HCT116 (cell line): ENCODE measurements around the gene PDE4D. TPM values are rescaled to one million over a fixed set of nuclear protein-coding genes. Genes with fewer than 3 reads are reported as not detected.

Experiments used
- ATAC-seq: fragments of 200-7000 bp; cut with Tn5 transposase; 2 replicates; pipeline ENCODE4 v1.9.1; 2020; ENCODE audit warnings: mild to moderate bottlenecking, moderate library complexity
- BruUV-seq: library from RNA; stranded (reverse); fragments of 400-500 nt; replicated peaks from 2 replicates; lab custom pipeline; 2021; lab: Mats Ljungman, UMichigan
- CTCF ChIA-PET: fragments of 300-600 bp; sonication (Branson Sonifier 250); formaldehyde crosslinking; loops from one replicate; lab custom pipeline; 2021; ENCODE audit warnings: antibody characterized with exemption; lab: Charles Lee
- POLR2A ChIA-PET: fragments of 300-600, 350-600 bp; sonication (Branson Sonifier 250); formaldehyde crosslinking; loops from one replicate; lab custom pipeline; 2021; ENCODE audit warnings: antibody characterized with exemption; lab: Charles Lee
- RAD21 ChIA-PET, 2 experiments: fragments of 300-600 bp; sonication (Branson Sonifier 250); formaldehyde crosslinking; loops; one replicate each; lab custom pipeline; 2023; ENCODE audit warnings: low total read pairs in 2 of 2; ENCODE audit not compliant: uncharacterized antibody in 2 of 2, unreplicated experiment in 2 of 2, low non-redundant PET in 1 of 2; lab: Charles Lee
- DNase-seq: peaks from one replicate; pipeline ENCODE4 v3.0.0-alpha.2; 2010; ENCODE audit warnings: low read depth, low spot score
- H2AFZ ChIP-seq: fragments of 200-600 bp; shearing (Covaris generic), sonication (generic); 2 replicates; pipeline ENCODE4 v1.6.1; 2017; ENCODE audit warnings: low read depth, mixed run types, mixed read lengths, antibody characterized with exemption, low read length; ENCODE audit not compliant: poor library complexity, severe bottlenecking
- H3K27ac ChIP-seq: 2 replicates; pipeline ENCODE4 v1.5.1; 2012; ENCODE audit warnings: low read depth, low read length
- H3K27me3 ChIP-seq: fragments of 200-600 bp; sonication (generic); 2 replicates; pipeline ENCODE4 v1.6.1; 2016; ENCODE audit warnings: mixed run types, low read length, mixed read lengths; ENCODE audit not compliant: insufficient read depth
- H3K36me3 ChIP-seq, 2 experiments: fragments of 200-500 bp in 1 of 2; fragments of 200-600 bp in 1 of 2; sonication (Bioruptor generic) in 1 of 2; sonication (generic) in 1 of 2; 2 replicates each; pipeline versions ENCODE4 v1.5.1 to v1.6.1; 2014 to 2016; ENCODE audit warnings: low read length in 2 of 2, inconsistent platforms in 1 of 2, mixed read lengths in 1 of 2, mixed run types in 1 of 2; ENCODE audit not compliant: insufficient read depth in 2 of 2, control insufficient read depth in 1 of 2
- H3K4me1 ChIP-seq, 2 experiments: fragments of 200-600 bp in 1 of 2; sonication (generic) in 1 of 2; 2 replicates each; pipeline versions ENCODE4 v1.5.1 to v1.6.1; 2012 to 2017; ENCODE audit warnings: low read length in 2 of 2, inconsistent platforms in 1 of 2, mild to moderate bottlenecking in 1 of 2, mixed read lengths in 1 of 2, mixed run types in 1 of 2, moderate library complexity in 1 of 2; ENCODE audit not compliant: insufficient read depth in 2 of 2, control insufficient read depth in 1 of 2
- H3K4me2 ChIP-seq: fragments of 200-600 bp; sonication (generic); 2 replicates; pipeline ENCODE4 v1.6.1; 2017; ENCODE audit warnings: mixed run types, low read length, mixed read lengths
- H3K4me3 ChIP-seq, 2 experiments: fragments of 200-600 bp in 1 of 2; sonication (generic) in 1 of 2; replicated peaks in 1 of 2; 2 replicates each; pipeline ENCODE4 v1.5.1; 2011 to 2016; ENCODE audit warnings: low read length in 2 of 2, control low read depth in 1 of 2, low read depth in 1 of 2, mild to moderate bottlenecking in 1 of 2, mixed read lengths in 1 of 2, mixed run types in 1 of 2
- H3K79me2 ChIP-seq: fragments of 200-600 bp; sonication (generic); 2 replicates; pipeline ENCODE4 v1.6.1; 2017; ENCODE audit warnings: mild to moderate bottlenecking, mixed run types, low read length, moderate library complexity, mixed read lengths; ENCODE audit not compliant: insufficient read depth
- H3K9ac ChIP-seq: fragments of 200-600 bp; sonication (generic); 2 replicates; pipeline ENCODE4 v1.6.1; 2016; ENCODE audit warnings: low read length, mixed read lengths
- H3K9me2 ChIP-seq: fragments of 200-600 bp; sonication (generic), shearing (Covaris generic); 2 replicates; pipeline ENCODE4 v1.6.1; 2017; ENCODE audit warnings: mixed run types, mild to moderate bottlenecking, moderate library complexity; ENCODE audit not compliant: insufficient read depth
- H3K9me3 ChIP-seq, 2 experiments: fragments of 200-500 bp in 1 of 2; fragments of 200-600 bp in 1 of 2; sonication (Bioruptor generic) in 1 of 2; sonication (generic) in 1 of 2; 2 replicates each; pipeline ENCODE4 v1.6.1; 2014 to 2017; ENCODE audit warnings: low read length in 2 of 2, mixed read lengths in 2 of 2, inconsistent platforms in 1 of 2, low read depth in 1 of 2, mild to moderate bottlenecking in 1 of 2, mixed run types in 1 of 2, moderate library complexity in 1 of 2; ENCODE audit not compliant: control insufficient read depth in 1 of 2, insufficient read depth in 1 of 2
- H4K20me1 ChIP-seq: fragments of 200-600 bp; sonication (generic), shearing (Covaris generic); 2 replicates; pipeline ENCODE4 v1.6.1; 2017; ENCODE audit warnings: mixed run types, mild to moderate bottlenecking, moderate library complexity; ENCODE audit not compliant: insufficient read depth
- CBX3 ChIP-seq: IDR thresholded peaks from 2 replicates; pipeline ENCODE4 v1.6.1; 2012; ENCODE audit warnings: low read depth
- EGR1 ChIP-seq: IDR thresholded peaks from 2 replicates; pipeline ENCODE4 v1.6.1; 2012; ENCODE audit warnings: low read depth
- EZH2phosphoT487 ChIP-seq: fragments of 200-600 bp; IDR thresholded peaks from 2 replicates; pipeline ENCODE4 v1.6.1; 2018; ENCODE audit warnings: antibody characterized with exemption, borderline replicate concordance
- FOSL1 ChIP-seq: IDR thresholded peaks from 2 replicates; pipeline ENCODE4 v1.6.1; 2012; ENCODE audit warnings: low read depth
- JUND ChIP-seq: IDR thresholded peaks from 2 replicates; pipeline ENCODE4 v1.6.1; 2012
- POLR2A ChIP-seq: IDR thresholded peaks from 2 replicates; pipeline ENCODE4 v1.7.0; 2011; ENCODE audit warnings: borderline replicate concordance; ENCODE audit not compliant: insufficient read depth, insufficient read length; ENCODE audit errors: extremely low read depth
- REST ChIP-seq: IDR thresholded peaks from 2 replicates; pipeline ENCODE4 v1.6.1; 2012; ENCODE audit warnings: low read depth
- SIN3A ChIP-seq: IDR thresholded peaks from 2 replicates; pipeline ENCODE4 v1.6.1; 2012; ENCODE audit warnings: low read depth
- SP1 ChIP-seq: IDR thresholded peaks from 2 replicates; pipeline ENCODE4 v1.6.1; 2012; ENCODE audit warnings: low read depth
- SRF ChIP-seq: IDR thresholded peaks from 2 replicates; pipeline ENCODE4 v1.6.1; 2012; ENCODE audit warnings: low read depth
- ZNF274 ChIP-seq: fragments of 200-500 bp; sonication (Bioruptor generic); IDR thresholded peaks from 2 replicates; pipeline ENCODE4 v1.6.1; 2014; ENCODE audit warnings: mild to moderate bottlenecking, low read depth, low read length, inconsistent platforms
- intact Hi-C: fragments of 100-400 bp; cut with micrococcal nuclease; formaldehyde crosslinking; loops from 2 replicates; pipeline ENCODE4 v1.10.0; 2022
- total RNA-seq: library from RNA; stranded (reverse); gene quantifications from one replicate; pipeline ENCODE4 v1.2.1, GENCODE V29; 2021; ENCODE audit not compliant: unreplicated experiment

The PDE4D gene
- total RNA-seq, 1 experiment from 2014 or later = 1.1 TPM

GRCh38 chr5:59712836-59713497 is 180.6 kb downstream of the PDE4D start:
- H3K27ac ChIP-seq = no peak overlapping the region
- TF ChIP-seq EGR1 (no peak), CBX3 (0 out of 2 replicates have a peak, but pooled peaks have one; percentile 18)
- no peak overlapping the region for H3K4me3 ChIP-seq
- BruUV-seq = no TSS peak
- no peak overlapping the region for H3K9ac ChIP-seq
- no peaks in the 10 kb centered on the region for H3K4me1 ChIP-seq
- H3K4me2 ChIP-seq = no peak overlapping the region
- ChIA-PET RAD21 (no interaction called here), POLR2A (no interaction called here), CTCF (no interaction called here)
- ATAC-seq (no peak), DNase-seq (no peak)
- no peak overlapping the region for H2AFZ ChIP-seq
- no peaks in the 10 kb centered on the region for H3K9me2 ChIP-seq
- no peaks in the 10 kb centered on the region for H3K36me3 ChIP-seq
- 0 out of 4 replicates have a peak, but pooled peaks cover 0 to 4% of the 10 kb centered on the region in 2 experiments for H3K9me3 ChIP-seq
- no peaks in the 10 kb centered on the region for H3K79me2 ChIP-seq
- intact Hi-C loops = no loop called here
- no peaks in the 10 kb centered on the region for H3K27me3 ChIP-seq
- H4K20me1 ChIP-seq = no peaks in the 10 kb centered on the region

GRCh38 chr5:59711310-59711709 is 182.2 kb downstream of the PDE4D start:
- CTCF ChIA-PET = no interaction called here

More at GRCh38 chr5:59711310-59711709, 182.2 kb downstream of the PDE4D start:
- H3K4me1 ChIP-seq = no peaks in the 10 kb centered on the region
- BruUV-seq = no TSS peak
- intact Hi-C loops = no loop called here
- ATAC-seq (no peak), DNase-seq (no peak)
- no peaks in the 10 kb centered on the region for H3K36me3 ChIP-seq
- H2AFZ ChIP-seq = no peak overlapping the region
- no peak overlapping the region for H3K4me2 ChIP-seq
- H3K9me3 ChIP-seq = 0 out of 4 replicates have a peak, but pooled peaks cover 0 to 4% of the 10 kb centered on the region in 2 experiments
- H3K4me3 ChIP-seq = no peak overlapping the region
- no peaks in the 10 kb centered on the region for H4K20me1 ChIP-seq
- no peak overlapping the region for H3K9ac ChIP-seq
- ChIA-PET POLR2A (no interaction called here), RAD21 (no interaction called here)
- no peaks in the 10 kb centered on the region for H3K27me3 ChIP-seq
- no peak overlapping the region for H3K27ac ChIP-seq
- no peaks in the 10 kb centered on the region for H3K79me2 ChIP-seq
- TF ChIP-seq JUND = no peak
- TF ChIP-seq POLR2A = no peak
- TF ChIP-seq SRF = no peak
- TF ChIP-seq ZNF274 = no peak
- TF ChIP-seq SIN3A = no peak
- no peak for TF ChIP-seq FOSL1
- no peak for TF ChIP-seq SP1
- no peak for TF ChIP-seq EZH2phosphoT487
- TF ChIP-seq REST = no peak
- H3K9me2 ChIP-seq = no peaks in the 10 kb centered on the region
